GM19035 (cell line): ENCODE results near the gene CD164.
"Not testable (repeated sequence)": the region's sequence is repeated elsewhere in the genome, so short reads cannot be mapped to it uniquely, and the experiment has no call there.

Experiments used
- ATAC-seq: cut with Tn5 transposase; IDR thresholded peaks from one replicate; pipeline ENCODE4 v1.9.1; 2021; ENCODE audit not compliant: unreplicated experiment

Gene CD164

GRCh38 chr6:109377717-109378116 is 4.5 kb downstream of the CD164 start:
- no peak for ATAC-seq

GRCh38 chr6:109374326-109374892 is 7.9 kb downstream of the CD164 start:
- ATAC-seq: no peak

GRCh38 chr6:109373762-109374161 is 8.5 kb downstream of the CD164 start:
- ATAC-seq: peak; percentile 94

GRCh38 chr6:109373331-109373730 is 8.9 kb downstream of the CD164 start:
- peak; percentile 18 for ATAC-seq

GRCh38 chr6:109372130-109372529 is 10.1 kb downstream of the CD164 start:
- no peak for ATAC-seq

GRCh38 chr6:109370792-109371191 is 11.5 kb downstream of the CD164 start:
- no peak for ATAC-seq

- ATAC-seq: no peak
Measured at GRCh38 chr6:109370336-109370735, 11.9 kb downstream of the CD164 start.

- no peak for ATAC-seq
Measured at GRCh38 chr6:109369728-109370127, 12.5 kb downstream of the CD164 start.

- ATAC-seq: not testable (repeated sequence)
Measured at GRCh38 chr6:109364382-109365078, 17.7 kb downstream of the CD164 start.

- no peak for ATAC-seq
Measured at GRCh38 chr6:109363753-109364152, 18.5 kb downstream of the CD164 start.

- ATAC-seq: no peak
Measured at GRCh38 chr6:109362102-109362884, 20.0 kb downstream of the CD164 start.

GRCh38 chr6:109360791-109361190 is 21.5 kb downstream of the CD164 start:
- ATAC-seq: no peak

- ATAC-seq: no peak
Measured at GRCh38 chr6:109360281-109360680, 22.0 kb downstream of the CD164 start.

- ATAC-seq: no peak
Measured at GRCh38 chr6:109359248-109359647, 23.0 kb downstream of the CD164 start.

- no peak for ATAC-seq
Measured at GRCh38 chr6:109358204-109358603, 24.1 kb downstream of the CD164 start.

GRCh38 chr6:109356237-109356636 is 26.0 kb downstream of the CD164 start:
- ATAC-seq: no peak

GRCh38 chr6:109351231-109352130 is 30.8 kb downstream of the CD164 start:
- no peak for ATAC-seq

GRCh38 chr6:109349419-109349987 is 32.8 kb downstream of the CD164 start:
- ATAC-seq: no peak

- ATAC-seq: no peak
Measured at GRCh38 chr6:109348226-109348625, 34.0 kb downstream of the CD164 start.

- no peak for ATAC-seq
Measured at GRCh38 chr6:109347779-109348178, 34.5 kb downstream of the CD164 start.

GRCh38 chr6:109345986-109346385 is 36.3 kb downstream of the CD164 start:
- ATAC-seq: no peak
